Lung (tissue), 12 donors: Measurements from ENCODE around the gene SLC39A2. TPM values are rescaled to one million over a fixed set of nuclear protein-coding genes. Genes with fewer than 3 reads are reported as not detected.

Experiments used
- ATAC-seq: fragments of 200-7000 bp; cut with Tn5 transposase; one replicate; pipeline ENCODE4 v1.9.1; 2020; ENCODE audit warnings: moderate number of reproducible peaks; ENCODE audit not compliant: insufficient read depth, low FRiP score
- DNase-seq, 3 donors: peaks; one replicate each; pipeline ENCODE4 v3.0.0-alpha.2; 2013 to 2017
- H3K27ac ChIP-seq, 2 donors: one replicate each; pipeline ENCODE4 v1.5.1; 2013; ENCODE audit warnings: mild to moderate bottlenecking in 2 of 2, moderate library complexity in 2 of 2, control low read depth in 1 of 2, inconsistent platforms in 1 of 2, low read depth in 1 of 2, low read length in 1 of 2
- H3K27me3 ChIP-seq, 3 donors: one replicate each; pipeline ENCODE4 v1.5.1; 2013; ENCODE audit warnings: low read length in 2 of 3; ENCODE audit not compliant: control insufficient read depth in 3 of 3, insufficient read depth in 3 of 3
- H3K36me3 ChIP-seq, 4 donors: one replicate each; pipeline ENCODE4 v1.5.1; 2013; ENCODE audit warnings: low read length in 4 of 4, mild to moderate bottlenecking in 1 of 4, moderate library complexity in 1 of 4; ENCODE audit not compliant: control insufficient read depth in 4 of 4, insufficient read depth in 4 of 4
- H3K4me1 ChIP-seq, 5 donors: one replicate each; pipeline ENCODE4 v1.5.1; 2013; ENCODE audit warnings: low read length in 5 of 5, mild to moderate bottlenecking in 2 of 5, moderate library complexity in 1 of 5; ENCODE audit not compliant: control insufficient read depth in 5 of 5, insufficient read depth in 5 of 5
- H3K4me3 ChIP-seq: one replicate; pipeline ENCODE4 v1.5.1; 2013; ENCODE audit warnings: mild to moderate bottlenecking, control low read depth, moderate library complexity
- H3K9ac ChIP-seq, 2 donors: one replicate each; pipeline ENCODE4 v1.5.1; 2013; ENCODE audit warnings: low read length in 2 of 2, control low read depth in 1 of 2; ENCODE audit not compliant: insufficient read depth in 1 of 2
- H3K9me3 ChIP-seq, 4 donors: one replicate each; pipeline ENCODE4 v1.5.1; 2013; ENCODE audit warnings: low read length in 3 of 4, mild to moderate bottlenecking in 1 of 4, moderate library complexity in 1 of 4; ENCODE audit not compliant: control insufficient read depth in 4 of 4, insufficient read depth in 3 of 4
- CTCF ChIP-seq: IDR thresholded peaks from 2 replicates; pipeline ENCODE4 v1.5.1; 2012; ENCODE audit warnings: mild to moderate bottlenecking; ENCODE audit errors: control extremely low read depth, extremely low read depth
- WGBS, 2 donors: extraction: QIAGEN DNeasy Blood & Tissue Kit; methylation state at CpG; one replicate each; pipeline ENCODE4 v1.1.7; 2013; 5-methylcytosine and 5-hydroxymethylcytosine counted together
- polyA plus RNA-seq, 2 donors: library from polyadenylated mRNA; stranded (reverse); fragments of 200-250 nt; gene quantifications; one replicate each; pipeline ENCODE4 v1.2.1, GENCODE V29; 2013
- total RNA-seq, 2 donors: library from RNA; depleted of rRNA in 1 of 2; stranded (reverse); fragments of >200 nt in 1 of 2; gene quantifications; one replicate each; pipeline ENCODE4 v1.2.1, GENCODE V29; 2014 to 2021
- donor health status: control.
- donor health status: control.
- donor health status: Bipolar disorder and iron deficiency.
- donor health status: healthy.
- donor health status: DM: yes; HTN: yes; CAD: no.

Gene SLC39A2
- total and polyA plus RNA-seq, 4 donors, result 0.02 to 0.08 TPM; not detected in 2

- no peak for TF ChIP-seq CTCF
- H3K4me3 ChIP-seq, result no peak within 1 kb of the TSS
- ATAC-seq, result no peak
- H3K27me3 ChIP-seq, result no peaks in the 10 kb centered on the region
- peaks cover 0 to 19% (median 17%) of the 10 kb centered on the region in 5 donors for H3K4me1 ChIP-seq
- H3K9me3 ChIP-seq, result no peaks in the 10 kb centered on the region
- H3K36me3 ChIP-seq, result no peaks in the 10 kb centered on the region
- H3K27ac ChIP-seq, result no peak within 1 kb of the TSS
- DNase-seq, result no peak
- no peak within 1 kb of the TSS for H3K9ac ChIP-seq
- WGBS, 2 donors, result 80 to 92% methylated on average over 5 of the region's 5 CpGs
These were observed 35.6 kb downstream of the SLC39A2 start, which contains the start of gene RNASE13 for GRCh38 chr14:21034707-21035106. TSS of gene RNASE13 (minus strand) at chr14:21034807. CDS start at chr14:21034288, 519 bp downstream.

GRCh38 chr14:21036751-21037150 lies 37.7 kb downstream of the SLC39A2 start:
- ATAC-seq, result no peak
- Histone ChIP-seq H3K27ac (no peak overlapping the region), H3K4me1 (peaks cover 0 to 23% (median 20%) of the 10 kb centered on the region in 5 donors), H3K4me3 (no peak overlapping the region), H3K9ac (no peak overlapping the region), H3K27me3 (no peaks in the 10 kb centered on the region), H3K9me3 (no peaks in the 10 kb centered on the region), H3K36me3 (no peaks in the 10 kb centered on the region)
- WGBS, 2 donors, result 91 to 92% methylated on average over 7 of the region's 7 CpGs
- DNase-seq, result no peak
- TF ChIP-seq CTCF, result no peak

- no peak overlapping the region for H3K27ac ChIP-seq
- 80 to 90% methylated on average over 3 of the region's 3 CpGs for WGBS, 2 donors
These were observed 38.1 kb downstream of the SLC39A2 start for GRCh38 chr14:21037156-21037555.

More at GRCh38 chr14:21037156-21037555, 38.1 kb downstream of the SLC39A2 start:
- no peak overlapping the region for H3K9ac ChIP-seq
- H3K9me3 ChIP-seq, result no peaks in the 10 kb centered on the region
- no peak overlapping the region for H3K4me3 ChIP-seq
- no peaks in the 10 kb centered on the region for H3K27me3 ChIP-seq
- DNase-seq (no peak), ATAC-seq (no peak)
- no peaks in the 10 kb centered on the region for H3K36me3 ChIP-seq
- TF ChIP-seq CTCF, result no peak
- peaks cover 0 to 23% (median 20%) of the 10 kb centered on the region in 5 donors for H3K4me1 ChIP-seq
